ENCODE data around the gene PHLPP1.

- no peak for TF ChIP-seq ZC3H10 (CRISPR knock-in tag; IDR thresholded peaks at IDR 0.05)
- no peak for TF ChIP-seq PATZ1 (CRISPR knock-in tag; IDR thresholded peaks at IDR 0.05; ENCODE audit: borderline replicate concordance)
- TF ChIP-seq ZFP3 (CRISPR knock-in tag; IDR thresholded peaks at IDR 0.05), result no peak
- no peak for TF ChIP-seq CSDC2 (CRISPR knock-in tag; IDR thresholded peaks at IDR 0.05)
- TF ChIP-seq TOX (CRISPR knock-in tag; IDR thresholded peaks at IDR 0.05; ENCODE audit: borderline replicate concordance), result no peak
- no peak for TF ChIP-seq SNAI2 (CRISPR knock-in tag; IDR thresholded peaks at IDR 0.05)
Observed at GRCh38 chr18:62776024-62776570, 60.8 kb downstream of the PHLPP1 start.

All from SK-N-SH treated with all-trans-retinoic acid at 6 μM for 48 hours (cell line).